Body of pancreas (tissue), 4 donors: Measurements from ENCODE around the gene FAM162A. TPM values are rescaled to one million over a fixed set of nuclear protein-coding genes. Genes with fewer than 3 reads are reported as not detected.

Experiments used
- ATAC-seq: fragments of 150-250 bp; one replicate; pipeline ENCODE4 v1.9.1; 2016
- DNase-seq, 4 donors: peaks; one replicate each; pipeline ENCODE4 v3.0.0-alpha.2; 2019
- H3K27ac ChIP-seq, 4 donors: fragments of 200-600 bp; sonication (generic); 1 replicate in 3 of 4; 2 replicates in 1 of 4; pipeline versions ENCODE4 v1.5.1 to v1.6.1; 2016 to 2019; ENCODE audit warnings: mild to moderate bottlenecking in 1 of 4, mixed read lengths in 1 of 4, moderate library complexity in 1 of 4
- H3K27me3 ChIP-seq, 2 donors: fragments of 200-600 bp; sonication (generic); one replicate each; pipeline ENCODE4 v1.6.0; 2016; ENCODE audit warnings: mild to moderate bottlenecking in 1 of 2
- H3K36me3 ChIP-seq, 2 donors: fragments of 200-600 bp; sonication (generic); replicated peaks in 1 of 2; 2 replicates each; pipeline ENCODE4 v1.5.1; 2016; ENCODE audit warnings: low read depth in 2 of 2; ENCODE audit not compliant: insufficient read depth in 1 of 2
- H3K4me1 ChIP-seq: fragments of 200-600 bp; sonication (generic); one replicate; pipeline ENCODE4 v1.6.0; 2016
- H3K4me3 ChIP-seq, 2 donors: fragments of 200-600 bp; sonication (generic); 1 replicate in 1 of 2; 2 replicates in 1 of 2; pipeline ENCODE4 v1.5.1; 2016 to 2019
- H3K9me3 ChIP-seq, 3 donors: fragments of 200-600 bp; sonication (generic); 1 replicate in 2 of 3; 2 replicates in 1 of 3; pipeline ENCODE4 v1.5.1; 2016
- POLR2A ChIP-seq, 3 donors: fragments of 450-650 bp; IDR thresholded peaks; one replicate each; pipeline ENCODE4 v1.6.1; 2016; ENCODE audit warnings: antibody characterized with exemption in 3 of 3, mild to moderate bottlenecking in 2 of 3
- WGBS, 2 donors: methylation state at CpG; one replicate each; pipeline ENCODE4 v1.1.5; 2017; 5-methylcytosine and 5-hydroxymethylcytosine counted together
- intact Hi-C: fragments of 100-400 bp; cut with DNase I; formaldehyde crosslinking; loops from one replicate; pipeline ENCODE4 v1.15.1; 2023
- total RNA-seq, 2 donors: library from RNA; depleted of rRNA; stranded (reverse); fragments of >200 nt; gene quantifications; one replicate each; pipeline ENCODE4 v1.1.0, GENCODE V29; 2016
- TF ChIP-seq, protein P1 (sequence below), 7 experiments: fragments of 450-650 bp in 4 of 7; fragments of 200-600 bp in 3 of 7; sonication (generic) in 3 of 7; IDR thresholded peaks; one replicate each; pipeline ENCODE4 v1.5.1; 2016 to 2019; ENCODE audit warnings: antibody characterized with exemption in 7 of 7

The FAM162A gene
- total RNA-seq, 2 donors from 2014 or later: 8.6 to 24.1 TPM

DNA sequence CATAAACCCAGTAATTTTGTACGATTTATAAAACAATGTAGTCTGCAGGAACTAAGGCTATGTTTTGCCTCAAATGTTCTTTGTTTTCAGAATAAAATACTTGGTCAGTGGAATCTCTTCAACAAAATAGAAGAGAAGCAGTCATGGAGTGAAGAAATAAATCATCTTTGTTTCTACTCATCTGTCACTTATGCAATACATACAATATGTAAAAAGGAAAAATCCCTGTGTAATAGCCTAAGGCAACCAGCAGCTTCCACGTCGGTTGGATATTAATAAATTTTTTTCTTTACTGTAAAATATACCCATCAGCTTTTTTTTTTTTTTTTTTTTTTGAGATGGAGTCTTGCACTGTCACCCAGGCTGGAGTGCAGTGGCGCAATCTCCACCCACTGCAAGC, 37.1 kb downstream of the FAM162A start:
- no peak overlapping the region for H3K4me3 ChIP-seq
- no peak for DNase-seq
- TF ChIP-seq, protein P1, sequence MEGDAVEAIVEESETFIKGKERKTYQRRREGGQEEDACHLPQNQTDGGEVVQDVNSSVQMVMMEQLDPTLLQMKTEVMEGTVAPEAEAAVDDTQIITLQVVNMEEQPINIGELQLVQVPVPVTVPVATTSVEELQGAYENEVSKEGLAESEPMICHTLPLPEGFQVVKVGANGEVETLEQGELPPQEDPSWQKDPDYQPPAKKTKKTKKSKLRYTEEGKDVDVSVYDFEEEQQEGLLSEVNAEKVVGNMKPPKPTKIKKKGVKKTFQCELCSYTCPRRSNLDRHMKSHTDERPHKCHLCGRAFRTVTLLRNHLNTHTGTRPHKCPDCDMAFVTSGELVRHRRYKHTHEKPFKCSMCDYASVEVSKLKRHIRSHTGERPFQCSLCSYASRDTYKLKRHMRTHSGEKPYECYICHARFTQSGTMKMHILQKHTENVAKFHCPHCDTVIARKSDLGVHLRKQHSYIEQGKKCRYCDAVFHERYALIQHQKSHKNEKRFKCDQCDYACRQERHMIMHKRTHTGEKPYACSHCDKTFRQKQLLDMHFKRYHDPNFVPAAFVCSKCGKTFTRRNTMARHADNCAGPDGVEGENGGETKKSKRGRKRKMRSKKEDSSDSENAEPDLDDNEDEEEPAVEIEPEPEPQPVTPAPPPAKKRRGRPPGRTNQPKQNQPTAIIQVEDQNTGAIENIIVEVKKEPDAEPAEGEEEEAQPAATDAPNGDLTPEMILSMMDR (IDR thresholded peaks at IDR 0.05): no peak
- no peak for TF ChIP-seq POLR2A (IDR thresholded peaks at IDR 0.05)
- H3K36me3 ChIP-seq: peaks cover 0 to 4% of the 10 kb centered on the region in 2 donors
- intact Hi-C loops: no loop called here
- 94 to 98% methylated on average over 4 of the region's 4 CpGs for whole genome bisulfite sequencing, 2 donors
- H3K27ac ChIP-seq: no peak overlapping the region
- no peaks in the 10 kb centered on the region for H3K9me3 ChIP-seq
- H3K4me1 ChIP-seq: peaks cover 12% of the 10 kb centered on the region
- H3K27me3 ChIP-seq: no peaks in the 10 kb centered on the region
- no peak for ATAC-seq

GRCh38 chr3:122421836-122422235, 37.9 kb downstream of the FAM162A start:
- Histone ChIP-seq H3K27ac (no peak overlapping the region), H3K27me3 (no peaks in the 10 kb centered on the region), H3K4me3 (no peak overlapping the region), H3K36me3 (peaks cover 0 to 11% of the 10 kb centered on the region in 2 donors), H3K9me3 (no peaks in the 10 kb centered on the region), H3K4me1 (peaks cover 11% of the 10 kb centered on the region)
- 84 to 95% methylated on average over 2 of the region's 2 CpGs for WGBS, 2 donors
- ATAC-seq (no peak), DNase-seq (no peak)
- intact Hi-C loops: no loop called here
- TF ChIP-seq, protein P1 (IDR thresholded peaks at IDR 0.05): no peak
- TF ChIP-seq POLR2A (IDR thresholded peaks at IDR 0.05): no peak

GRCh38 chr3:122427857-122428471, 44.0 kb downstream of the FAM162A start:
- 35 to 45% methylated on average over 2 of the region's 2 CpGs for WGBS, 2 donors
- no peak for TF ChIP-seq POLR2A (IDR thresholded peaks at IDR 0.05)
- TF ChIP-seq, protein P1 (IDR thresholded peaks at IDR 0.05): no peak
- ATAC-seq: no peak
- Histone ChIP-seq H3K4me3 (no peak overlapping the region), H3K27me3 (no peaks in the 10 kb centered on the region), H3K9me3 (no peaks in the 10 kb centered on the region), H3K4me1 (no peaks in the 10 kb centered on the region), H3K36me3 (peaks cover 0 to 16% of the 10 kb centered on the region in 2 donors), H3K27ac (peak overlapping the region in 1 of 4 donors; percentile 3)
- DNase-seq: no peak
- intact Hi-C loops: no loop called here

DNA sequence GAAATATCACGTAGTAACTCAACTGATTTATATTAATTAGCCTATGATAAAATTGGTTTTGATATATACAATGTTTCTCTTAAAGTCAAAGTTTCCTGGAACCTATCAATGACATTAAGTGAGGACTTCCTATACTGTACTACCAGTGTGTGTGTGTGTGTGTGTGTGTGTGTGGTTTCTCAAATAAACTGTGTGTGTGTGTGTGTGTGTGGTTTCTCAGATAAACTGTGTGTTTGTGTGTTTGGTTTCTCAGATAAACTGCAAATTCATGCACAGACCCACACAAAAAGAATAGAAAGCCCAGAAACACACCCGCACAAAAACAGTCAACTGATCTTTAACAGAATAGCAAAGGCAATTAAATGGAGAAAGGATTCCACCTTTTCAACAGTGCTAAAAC, 46.4 kb downstream of the FAM162A start:
- no peak overlapping the region for H3K4me3 ChIP-seq
- no peak for ATAC-seq
- H3K27me3 ChIP-seq: no peaks in the 10 kb centered on the region
- no peak overlapping the region for H3K27ac ChIP-seq
- 91 to 92% methylated on average over 2 of the region's 2 CpGs for WGBS, 2 donors
- DNase-seq: no peak
- TF ChIP-seq, protein P1 (IDR thresholded peaks at IDR 0.05): no peak
- no peak for TF ChIP-seq POLR2A (IDR thresholded peaks at IDR 0.05)
- H3K4me1 ChIP-seq: no peaks in the 10 kb centered on the region
- H3K36me3 ChIP-seq: peaks cover 0 to 16% of the 10 kb centered on the region in 2 donors
- H3K9me3 ChIP-seq: no peaks in the 10 kb centered on the region
- intact Hi-C loops: no loop called here

DNA sequence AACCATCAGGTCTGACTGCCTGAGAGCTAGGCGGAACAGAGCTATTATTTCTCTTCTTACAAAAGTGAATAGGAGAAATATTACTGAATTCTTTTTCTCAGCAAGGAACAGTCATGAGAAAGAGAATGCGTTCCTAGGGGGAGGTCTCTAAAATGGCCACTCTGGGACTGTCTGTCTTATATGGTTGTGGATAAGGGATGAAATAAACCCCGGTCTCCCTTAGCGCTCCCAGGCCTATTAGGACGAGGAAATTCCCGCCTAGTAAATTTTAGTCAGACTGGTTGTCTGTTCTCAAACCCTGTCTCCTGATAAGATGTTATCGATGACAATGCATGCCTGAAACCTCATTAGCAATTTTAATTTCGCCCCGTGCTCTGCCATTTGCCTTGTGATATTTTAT, 52.0 kb downstream of the FAM162A start:
- Histone ChIP-seq H3K9me3 (peaks cover 0 to 4% (median 0%) of the 10 kb centered on the region in 3 donors), H3K36me3 (peaks cover 0 to 22% of the 10 kb centered on the region in 2 donors), H3K27ac (no peak overlapping the region), H3K4me3 (no peak overlapping the region), H3K27me3 (no peaks in the 10 kb centered on the region), H3K4me1 (no peaks in the 10 kb centered on the region)
- 96 to 97% methylated on average over 9 of the region's 9 CpGs for WGBS, 2 donors
- no peak for DNase-seq
- no peak for ATAC-seq
- intact Hi-C loops: no loop called here
- TF ChIP-seq, protein P1 (IDR thresholded peaks at IDR 0.05): no peak
- no peak for TF ChIP-seq POLR2A (IDR thresholded peaks at IDR 0.05)
